GM12891 (cell line): Measurements from ENCODE around the gene SRMS.

Experiments used
- POLR2A ChIP-seq: IDR thresholded peaks from 2 replicates; pipeline ENCODE4 v1.6.1; 2011; ENCODE audit warnings: low read depth, low read length, control low read depth
- POLR2AphosphoS5 ChIP-seq: IDR thresholded peaks from 2 replicates; pipeline ENCODE4 v1.6.1; 2011; ENCODE audit warnings: low read depth, low read length, control low read depth

DNA sequence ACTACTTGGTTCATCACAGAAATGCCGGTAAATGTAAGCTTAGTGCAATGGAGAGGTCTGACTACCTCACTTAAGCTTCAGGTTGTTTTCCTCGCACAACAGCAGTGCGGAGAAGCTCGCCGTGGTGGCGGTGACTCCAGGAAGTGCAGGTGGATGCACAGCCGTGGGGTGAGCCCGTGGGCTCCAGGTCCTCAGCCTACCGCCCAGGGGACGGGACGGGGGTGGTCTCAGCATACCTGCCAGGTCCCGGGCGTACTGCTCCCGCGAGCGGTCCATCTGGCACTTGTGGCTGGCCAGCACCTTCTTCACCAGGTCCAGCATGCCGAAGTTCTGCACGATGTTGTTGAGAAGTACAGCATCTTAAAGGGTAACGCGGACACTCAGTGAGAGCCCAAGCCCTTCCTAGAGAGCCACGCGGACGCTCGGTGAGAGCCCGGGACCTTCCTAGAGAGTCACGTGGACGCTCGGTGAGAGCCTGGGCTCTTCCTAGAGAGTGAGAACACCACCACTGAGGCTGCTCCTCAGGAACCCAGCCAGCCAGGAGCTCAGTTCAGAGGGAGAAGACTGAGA lies 44.3 kb upstream of the SRMS start:
- TF ChIP-seq POLR2AphosphoS5 (no peak), POLR2A (no peak)
